Erythroblast (primary cell): ENCODE results near the gene RARA.
"Not testable (repeated sequence)": the region's sequence is repeated elsewhere in the genome, so short reads cannot be mapped to it uniquely, and the experiment has no call there.

ENCODE experiments used
- DNase-seq, 2 experiments: peaks; one replicate each; lab custom pipeline; 2025; lab: John Stamatoyannopoulos, UW
- GATA1 ChIP-seq: IDR thresholded peaks from 2 replicates; pipeline ENCODE4 v1.6.1; 2011; ENCODE audit warnings: low read depth, mild to moderate bottlenecking, control low read depth, low read length, moderate library complexity
- POLR2A ChIP-seq: IDR thresholded peaks from 2 replicates; pipeline ENCODE4 v1.6.1; 2011; ENCODE audit warnings: mild to moderate bottlenecking, low read length

The RARA gene

DNA sequence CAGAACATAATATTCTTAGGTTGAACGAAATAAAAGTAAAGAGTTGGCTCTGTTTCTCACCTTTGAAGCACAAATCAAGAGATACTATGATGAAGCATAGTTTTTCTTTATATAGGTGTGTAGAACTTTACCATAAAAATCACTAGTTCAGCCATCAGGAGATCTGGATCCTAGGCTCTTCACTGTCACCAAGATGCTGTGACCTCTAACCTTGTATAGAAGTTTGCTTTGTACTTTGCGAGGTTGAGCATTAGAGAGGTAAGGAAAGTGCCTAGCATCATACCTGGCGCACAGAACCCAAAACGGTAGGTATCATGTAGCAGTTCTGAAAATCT lies 21.9 kb upstream of the RARA start:
- no peak for TF ChIP-seq POLR2A
- no peak for TF ChIP-seq GATA1
- DNase-seq, result no peak

DNA sequence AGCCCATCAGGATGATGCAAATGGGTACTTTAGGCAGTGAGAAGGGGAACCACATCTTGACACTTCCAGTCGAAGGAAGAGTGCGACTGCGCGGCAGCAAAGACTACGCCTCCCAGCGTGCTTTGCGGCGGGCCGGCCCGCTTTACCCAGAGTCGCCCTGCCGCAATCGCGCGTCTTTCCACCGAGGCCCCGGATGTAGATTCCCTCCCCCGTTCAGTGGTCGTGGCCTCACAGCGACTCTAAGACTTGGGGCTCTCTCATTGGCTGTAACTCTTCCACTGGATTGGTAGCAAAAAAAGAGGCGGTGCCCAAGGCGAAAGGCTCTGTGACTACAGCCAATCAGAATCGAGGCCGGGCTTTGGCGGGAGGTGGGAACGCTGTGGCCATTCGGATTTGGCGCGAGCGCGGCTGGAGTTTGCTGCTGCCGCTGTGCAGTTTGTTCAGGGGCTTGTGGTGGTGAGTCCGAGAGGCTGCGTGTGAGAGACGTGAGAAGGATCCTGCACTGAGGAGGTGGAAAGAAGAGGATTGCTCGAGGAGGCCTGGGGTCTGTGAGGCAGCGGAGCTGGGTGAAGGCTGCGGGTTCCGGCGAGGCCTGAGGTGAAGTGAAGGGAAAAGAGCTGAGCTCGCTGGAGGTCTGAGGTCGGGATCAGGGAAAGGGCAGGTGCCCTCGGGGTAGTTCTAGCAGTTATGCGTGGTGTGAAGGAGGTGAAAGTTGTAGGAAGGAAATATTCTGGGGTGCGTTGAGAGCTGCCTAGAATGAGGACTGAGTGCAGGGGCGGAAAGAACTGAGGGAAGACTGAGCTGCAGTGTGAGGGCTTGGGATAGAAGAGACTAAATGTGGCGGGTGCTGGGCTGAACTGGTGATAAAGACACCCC lies 21.2 kb upstream of the RARA start, which contains the start of gene CDC6:
Gene CDC6 (plus strand): TSS at position 386 of the 876 bp plus-strand sequence. CDS start 1,542 bp downstream, outside the sequence.
- TF ChIP-seq POLR2A (peak; percentile 95), GATA1 (no peak)

DNA sequence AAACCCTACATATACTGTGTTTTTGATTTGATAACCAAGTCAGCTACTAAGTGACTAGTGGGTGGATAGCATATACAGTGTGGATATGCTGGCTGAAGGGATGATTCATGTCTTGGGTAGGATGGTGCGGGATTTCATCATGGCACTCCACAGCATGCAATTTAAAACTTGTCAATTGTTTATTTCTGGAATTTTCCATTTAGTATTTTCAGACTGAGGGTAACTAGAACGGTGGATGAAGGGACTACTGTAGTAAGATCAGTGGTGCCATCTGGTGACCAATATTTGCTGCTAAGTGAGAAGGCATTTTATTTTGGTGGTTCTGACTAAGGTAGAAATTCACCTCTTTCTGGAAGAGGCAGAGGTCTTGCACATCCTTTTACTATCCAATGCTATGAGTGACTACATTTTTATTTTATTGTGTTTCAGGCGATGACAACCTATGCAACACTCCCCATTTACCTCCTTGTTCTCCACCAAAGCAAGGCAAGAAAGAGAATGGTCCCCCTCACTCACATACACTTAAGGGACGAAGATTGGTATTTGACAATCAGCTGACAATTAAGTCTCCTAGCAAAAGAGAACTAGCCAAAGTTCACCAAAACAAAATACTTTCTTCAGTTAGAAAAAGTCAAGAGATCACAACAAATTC lies 18.2 kb upstream of the RARA start:
- TF ChIP-seq GATA1 (no peak), POLR2A (no peak)
- peak; percentile 73 to 81 for DNase-seq

More for the DNA sequence above, 21.2 kb upstream of the RARA start, which contains the start of gene CDC6:
- peak; percentile 99 for DNase-seq

DNA sequence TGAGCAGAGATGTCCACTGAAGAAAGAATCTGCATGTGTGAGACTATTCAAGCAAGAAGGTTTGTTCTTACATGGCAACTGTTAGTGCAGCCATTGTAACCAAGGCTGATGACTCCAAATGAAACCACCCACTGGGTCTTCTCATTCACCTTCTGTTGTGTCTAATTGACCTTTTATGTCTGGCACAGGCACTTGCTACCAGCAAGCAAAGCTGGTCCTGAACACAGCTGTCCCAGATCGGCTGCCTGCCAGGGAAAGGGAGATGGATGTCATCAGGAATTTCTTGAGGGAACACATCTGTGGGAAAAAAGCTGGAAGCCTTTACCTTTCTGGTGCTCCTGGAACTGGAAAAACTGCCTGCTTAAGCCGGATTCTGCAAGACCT lies 17.7 kb upstream of the RARA start:
- TF ChIP-seq POLR2A (no peak), GATA1 (no peak)
- DNase-seq, result no peak

DNA sequence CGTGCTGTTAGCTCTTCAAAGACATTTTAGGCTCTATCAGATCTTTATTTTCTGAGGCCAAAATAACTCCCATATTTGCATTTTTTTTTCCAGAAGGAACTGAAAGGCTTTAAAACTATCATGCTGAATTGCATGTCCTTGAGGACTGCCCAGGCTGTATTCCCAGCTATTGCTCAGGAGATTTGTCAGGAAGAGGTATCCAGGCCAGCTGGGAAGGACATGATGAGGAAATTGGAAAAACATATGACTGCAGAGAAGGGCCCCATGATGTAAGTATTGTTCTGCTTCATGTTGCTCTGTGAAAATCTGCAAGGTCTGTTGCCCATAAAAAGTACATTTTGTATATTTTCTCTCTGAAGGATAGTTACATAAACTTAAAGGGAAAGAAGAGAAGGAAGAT lies 15.6 kb upstream of the RARA start:
- TF ChIP-seq POLR2A, result no peak
- no peak for TF ChIP-seq GATA1
- DNase-seq, result no peak

DNA sequence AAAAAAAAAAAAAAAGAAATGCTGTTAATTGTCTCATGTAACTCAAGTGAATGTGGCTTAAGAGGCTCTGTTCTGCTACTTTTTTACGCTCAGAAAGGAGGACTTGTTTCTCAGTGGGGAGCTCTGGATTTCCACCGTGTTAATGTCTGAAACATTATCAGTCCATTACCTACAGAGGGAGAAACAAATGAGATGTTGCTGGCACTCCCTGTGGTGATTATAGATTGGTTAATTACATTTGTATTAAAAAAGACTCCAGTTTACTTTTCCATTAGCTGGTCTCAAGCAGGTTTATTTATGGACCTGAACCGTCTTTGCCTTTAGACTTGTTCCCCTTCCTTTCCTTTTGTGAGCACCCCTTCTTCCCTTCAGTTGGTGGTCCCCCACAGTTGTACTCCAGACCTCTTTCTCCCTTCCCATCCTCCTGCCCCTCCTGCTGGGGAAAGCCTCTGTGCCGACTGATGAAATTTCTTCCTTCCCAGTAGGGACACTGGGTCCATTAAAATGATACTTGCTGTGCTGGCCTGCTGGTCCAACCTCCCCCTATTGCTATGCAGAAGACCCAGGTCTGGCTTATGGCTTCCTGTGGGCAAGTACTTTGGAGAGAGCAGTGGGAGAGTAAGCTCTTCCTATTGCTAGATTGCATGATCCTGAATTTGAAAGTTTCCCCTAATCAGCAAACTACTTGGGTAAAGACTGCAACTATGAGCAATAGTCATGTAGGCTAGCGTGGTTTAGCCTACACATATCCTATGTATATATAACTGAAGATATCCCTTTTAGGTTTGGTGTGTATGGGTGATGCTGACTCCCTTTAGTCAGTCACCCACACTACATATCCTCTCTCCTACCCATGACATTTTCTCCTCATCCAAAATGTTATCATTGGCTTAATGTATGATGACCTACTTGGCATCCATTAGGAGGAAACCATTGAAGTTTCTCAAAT lies 13.2 kb upstream of the RARA start:
- DNase-seq, result no peak
- TF ChIP-seq POLR2A (no peak), GATA1 (no peak)

DNA sequence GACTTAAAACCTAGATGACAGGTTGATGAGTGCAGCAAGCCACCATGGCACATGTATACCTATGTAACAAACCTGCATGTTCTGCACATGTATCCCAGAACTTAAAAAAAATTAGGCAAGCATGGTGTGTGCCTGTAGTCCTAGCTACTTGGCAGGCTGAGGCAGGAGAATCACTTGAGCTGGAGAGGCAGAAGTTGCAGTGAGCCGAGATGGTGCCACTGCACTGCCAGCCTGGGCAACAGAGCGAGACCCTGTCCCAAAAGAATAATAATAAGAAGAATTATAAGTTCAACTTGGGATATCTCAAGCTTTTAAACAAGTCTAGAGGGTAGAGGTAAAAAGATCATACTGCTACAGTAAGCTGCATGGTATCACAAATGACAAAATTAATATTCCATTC lies 11.5 kb upstream of the RARA start:
- no peak for DNase-seq
- no peak for TF ChIP-seq POLR2A
- no peak for TF ChIP-seq GATA1

DNA sequence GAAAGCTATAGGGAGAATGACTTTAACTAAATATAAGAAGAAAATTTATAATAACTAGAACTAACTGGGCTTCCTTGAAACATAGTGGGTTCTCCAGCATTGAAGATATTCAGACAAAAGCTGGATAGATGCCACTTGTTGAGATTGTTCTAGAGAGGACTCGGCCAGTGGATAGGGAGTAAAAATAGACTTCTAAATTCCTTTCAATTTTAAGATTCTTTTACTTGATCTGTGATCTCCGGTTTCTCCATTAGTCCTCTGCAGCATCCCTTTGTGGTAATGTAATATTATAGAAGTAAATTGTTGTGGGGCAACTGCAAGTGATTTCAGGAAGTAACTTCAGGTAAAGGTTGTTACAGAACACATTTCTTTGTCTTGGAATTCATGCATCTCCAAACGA lies 10.3 kb upstream of the RARA start:
- DNase-seq, result no peak
- TF ChIP-seq GATA1, result no peak
- no peak for TF ChIP-seq POLR2A

DNA sequence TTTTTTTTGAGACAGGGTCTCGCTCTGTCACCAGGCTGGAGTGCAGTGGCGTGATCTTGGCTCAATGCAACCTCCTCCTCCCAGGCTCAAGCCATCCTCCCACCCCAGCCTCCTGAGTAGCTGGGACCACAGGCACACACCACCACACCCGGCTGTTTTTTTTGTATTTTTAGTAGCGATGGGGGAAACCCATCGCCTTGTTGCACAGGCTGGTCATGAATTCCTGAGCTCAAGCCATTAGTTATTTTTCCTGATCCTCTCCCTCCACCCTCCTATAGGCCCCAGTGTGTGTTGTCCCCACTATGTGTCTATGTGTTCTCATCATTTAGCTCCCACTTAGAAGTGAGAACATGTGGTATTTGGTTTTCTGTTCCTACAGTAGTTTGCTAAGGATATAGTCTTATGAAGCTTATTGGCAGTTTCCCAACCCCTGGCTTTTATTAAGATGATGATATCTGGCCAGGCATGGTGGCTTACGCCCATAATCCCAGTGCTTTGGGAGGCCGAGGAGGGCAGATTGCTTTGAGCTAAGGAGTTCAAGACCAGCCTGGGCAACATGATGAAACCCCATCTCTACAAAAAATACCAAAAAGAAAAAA lies 9.7 kb upstream of the RARA start:
- DNase-seq, result not testable (repeated sequence)

DNA sequence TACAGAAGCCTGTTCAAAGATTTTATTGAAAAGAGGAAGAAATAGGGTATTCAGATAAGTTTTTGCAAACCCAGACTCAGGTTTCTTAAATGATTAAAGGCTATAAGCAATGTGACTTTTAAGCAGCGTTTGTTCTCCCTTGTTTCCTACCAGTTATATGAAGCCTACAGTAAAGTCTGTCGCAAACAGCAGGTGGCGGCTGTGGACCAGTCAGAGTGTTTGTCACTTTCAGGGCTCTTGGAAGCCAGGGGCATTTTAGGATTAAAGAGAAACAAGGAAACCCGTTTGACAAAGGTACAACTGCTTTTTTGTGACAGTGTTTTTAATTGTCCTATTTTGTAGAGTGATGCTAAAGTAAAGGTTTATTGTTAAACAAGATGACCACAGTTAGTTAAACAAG lies 7.7 kb upstream of the RARA start:
- peak; percentile 22 to 29 for DNase-seq
- TF ChIP-seq POLR2A, result no peak
- no peak for TF ChIP-seq GATA1

DNA sequence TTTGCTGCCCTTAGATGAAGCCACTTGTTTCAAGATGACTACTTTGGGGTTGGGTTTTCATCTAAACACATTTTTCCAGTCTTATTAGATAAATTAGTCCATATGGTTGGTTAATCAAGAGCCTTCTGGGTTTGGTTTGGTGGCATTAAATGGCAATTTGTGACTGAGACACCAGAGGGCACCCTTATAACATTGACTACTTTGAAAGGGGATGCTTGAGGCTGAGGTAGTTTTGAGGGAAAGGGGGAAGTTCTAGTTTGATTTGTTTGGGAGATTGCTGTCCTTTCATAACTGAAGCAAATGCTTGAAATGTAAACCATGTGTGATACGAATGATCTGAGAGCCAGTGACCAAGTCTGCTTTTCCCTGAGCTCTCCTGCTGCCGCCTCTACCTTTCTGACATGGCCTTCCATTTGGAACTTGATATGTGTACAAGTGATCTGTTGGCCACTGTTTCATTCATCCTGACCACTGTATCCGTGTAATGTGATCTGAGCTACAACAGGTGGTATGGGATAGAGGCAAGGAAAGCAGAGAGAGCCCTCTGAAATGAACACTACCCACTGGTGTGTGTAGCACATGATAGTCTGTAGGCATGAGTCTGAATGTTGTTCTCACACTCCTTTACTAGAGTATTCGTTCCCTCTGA lies 5.8 kb upstream of the RARA start:
- TF ChIP-seq GATA1, result no peak
- TF ChIP-seq POLR2A, result no peak
- peak; percentile 63 to 79 for DNase-seq

DNA sequence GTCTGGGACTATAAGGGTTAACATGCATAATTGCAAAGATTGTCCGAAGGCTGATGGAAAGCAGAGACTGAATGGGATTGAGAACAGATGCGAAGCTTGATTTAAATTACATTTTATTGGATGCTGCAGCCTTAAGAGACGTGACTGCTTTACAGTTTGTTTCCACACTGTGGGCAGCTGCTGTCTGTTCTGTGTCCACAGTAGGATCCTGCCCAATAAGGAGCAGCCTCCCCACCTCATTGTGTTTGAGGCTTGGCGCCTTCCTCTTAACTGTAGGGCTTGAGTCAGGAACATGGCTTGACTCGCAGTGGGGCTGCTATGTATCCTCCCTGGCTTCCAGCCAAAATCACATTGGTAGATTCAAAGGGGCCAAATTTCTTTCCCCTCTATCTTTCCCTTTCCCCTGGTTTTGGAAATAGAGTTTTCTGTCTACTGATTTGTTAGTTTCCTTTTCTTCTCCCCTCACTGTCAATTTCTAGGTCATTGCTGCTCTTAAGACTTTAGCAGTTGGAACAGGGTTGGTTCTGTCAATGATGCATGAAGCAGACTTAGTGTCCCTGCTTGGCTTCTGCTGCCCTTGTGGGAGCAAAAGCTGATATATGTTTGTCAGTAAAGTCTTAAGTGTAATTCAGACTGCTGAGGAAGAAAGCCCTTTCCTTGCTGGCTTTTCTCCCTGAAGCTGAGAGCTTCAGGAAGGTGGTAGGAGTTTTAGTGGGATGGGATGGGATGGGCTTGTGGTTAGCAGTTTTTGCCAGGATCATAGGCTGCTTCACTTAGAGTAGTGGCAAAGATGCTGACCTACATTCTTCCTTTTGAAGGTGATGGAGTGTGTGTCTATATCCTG lies 5.0 kb upstream of the RARA start:
- DNase-seq, result no peak
- TF ChIP-seq GATA1 (no peak), POLR2A (no peak)

DNA sequence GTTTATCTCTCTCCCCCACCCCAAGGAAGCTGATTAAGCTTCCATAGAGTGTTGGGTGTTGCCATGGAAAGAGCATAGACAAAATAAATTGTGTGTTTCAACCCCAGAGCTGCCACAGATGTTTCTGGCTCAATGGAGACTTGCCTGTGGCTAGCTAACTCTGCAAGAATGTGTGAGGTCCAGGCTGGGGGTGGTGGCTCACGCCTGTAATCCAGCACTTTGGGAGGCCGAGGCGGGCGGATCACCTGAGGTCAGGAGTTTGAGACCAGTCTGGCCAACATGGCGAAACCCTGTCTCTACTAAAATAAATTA lies 4.5 kb upstream of the RARA start:
- DNase-seq, result not testable (repeated sequence)

DNA sequence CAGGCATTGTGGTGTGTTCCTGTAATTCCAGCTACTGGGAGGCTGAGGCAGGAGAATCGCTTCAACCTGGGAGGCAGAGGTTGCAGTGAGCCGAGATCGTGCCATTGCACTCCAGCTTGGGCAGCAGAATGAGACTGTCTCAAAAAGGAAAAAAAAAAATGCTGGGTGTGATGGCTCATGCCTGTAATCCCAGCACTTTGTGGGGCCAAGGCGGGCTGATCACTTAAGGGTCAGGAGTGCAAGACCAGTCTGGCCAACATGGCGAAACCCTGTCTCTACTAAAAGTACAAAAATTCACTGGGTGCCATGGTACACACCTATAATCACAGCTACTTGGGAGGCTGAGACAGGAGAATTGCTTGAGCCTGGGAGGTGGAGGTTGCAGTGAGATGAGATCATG lies 4.1 kb upstream of the RARA start:
- DNase-seq, result not testable (repeated sequence)
